ENCODE data around the gene PFDN2. TPM values are rescaled to one million over a fixed set of nuclear protein-coding genes. Genes with fewer than 3 reads are reported as not detected.
A peak's percentile ranks its signal among the peaks of the same experiment; 100 is the strongest.

The PFDN2 gene
- total RNA-seq (10 to 100 TPM; 38.3 to 59.1 (median 49.4) TPM), polyA plus RNA-seq (100 to 1,000 TPM; 162 to 234 TPM)
- long read RNA-seq, donor 1, transcript PFDN2-201 (4 exons, 677 nt), result major isoform, 21 of 25 reads
- long read RNA-seq, donor 1, partial matches to known transcripts, result 4 of 25 reads
- long read RNA-seq, donor 1, other reads (novel, unspliced or antisense), result 0 of 25 reads
- long read RNA-seq, donor 2, transcript PFDN2-201 (4 exons, 677 nt), result major isoform, 19 of 21 reads
- long read RNA-seq, donor 2, partial matches to known transcripts, result 1 of 21 reads
- long read RNA-seq, donor 2, other reads (novel, unspliced or antisense), result 1 of 21 reads
- long read RNA-seq, donor 3, transcript PFDN2-201 (4 exons, 677 nt), result major isoform, 14 of 16 reads
- long read RNA-seq, donor 3, partial matches to known transcripts, result 1 of 16 reads
- long read RNA-seq, donor 3, other reads (novel, unspliced or antisense), result 1 of 16 reads

- WGBS, 4 donors, result 0 to 2% (median 0%) methylated on average over 47 to 58 of the region's 58 CpGs
- peak within 1 kb of the TSS; percentile 77 to 97 (median 92) for H3K27ac ChIP-seq
- H3K4me3 ChIP-seq, result peak within 1 kb of the TSS; percentile 73 to 100 (median 94)
- ATAC-seq (peak; percentile 86 to 94 (median 90)), DNase-seq (peak; percentile 90 to 92 (median 90))
- no peaks in the 10 kb centered on the region for H3K9me3 ChIP-seq
- peaks cover 0 to 54% (median 33%) of the 10 kb centered on the region in 9 donors for H3K36me3 ChIP-seq
- peaks cover 5 to 84% (median 45%) of the 10 kb centered on the region in 12 donors for H3K4me1 ChIP-seq
- peak in 3 of 12 donors; percentile 12 to 19 (median 13) for TF ChIP-seq CTCF (IDR thresholded peaks at IDR 0.05)
- TF ChIP-seq POLR2A (IDR thresholded peaks at IDR 0.05), result peak; percentile 16 to 78
- intact Hi-C loops (cut with DNase I), result loop anchor here in 5 of 10 donors (1.0 to 2.0 kb wide), 3 partner anchors 14 to 73 kb away; partner anchors contain the start of genes DEDD (in 4 of the 5) and USF1 (in 1 of the 5)
- H3K27me3 ChIP-seq, result no peaks in the 10 kb centered on the region
These were observed at the start of gene PFDN2, which contains the start of gene NIT1 for GRCh38 chr1:161117759-161118581. Gene PFDN2 (minus strand): TSS chr1:161118037. CDS start chr1:161118026, 11 bp downstream. Gene NIT1 (plus strand): TSS chr1:161118105. CDS start chr1:161118177, 72 bp downstream.

- Histone ChIP-seq H3K4me3 (peak overlapping the region; percentile 59 to 92 (median 77)), H3K9me3 (no peaks in the 10 kb centered on the region), H3K4me1 (peaks cover 0 to 29% (median 20%) of the 10 kb centered on the region in 12 donors), H3K27ac (peak overlapping the region; percentile 75 to 92 (median 83)), H3K27me3 (no peaks in the 10 kb centered on the region), H3K36me3 (peaks cover 0 to 70% (median 57%) of the 10 kb centered on the region in 9 donors)
- DNase-seq, result no peak
- intact Hi-C loops (cut with DNase I), result no loop called here
- WGBS, 4 donors, result 7 to 8% (median 8%) methylated on average over 32 to 33 of the region's 33 CpGs
- TF ChIP-seq POLR2A (IDR thresholded peaks at IDR 0.05) (no peak), CTCF (IDR thresholded peaks at IDR 0.05) (no peak)
- ATAC-seq, result peak in 1 of 4 donors; percentile 0
These were observed 49.1 kb upstream of the PFDN2 start for GRCh38 chr1:161166669-161167548.

GRCh38 chr1:161165742-161166668 lies 48.2 kb upstream of the PFDN2 start, which contains the start of gene PPOX:
Gene PPOX (plus strand): TSS chr1:161166426. CDS start chr1:161166848, 422 bp downstream.
- TF ChIP-seq CTCF (IDR thresholded peaks at IDR 0.05) (peak in 10 of 12 donors; percentile 16 to 57 (median 40)), POLR2A (IDR thresholded peaks at IDR 0.05) (peak; percentile 42 to 67)
- H3K27ac ChIP-seq, result peak within 1 kb of the TSS; percentile 75 to 92 (median 84)
- H3K4me1 ChIP-seq, result peaks cover 0 to 35% (median 26%) of the 10 kb centered on the region in 12 donors
- intact Hi-C loops (cut with DNase I), result no loop called here
- peak within 1 kb of the TSS; percentile 59 to 92 (median 77) for H3K4me3 ChIP-seq
- peaks cover 0 to 64% (median 53%) of the 10 kb centered on the region in 9 donors for H3K36me3 ChIP-seq
- no peaks in the 10 kb centered on the region for H3K9me3 ChIP-seq
- 0 to 1% (median 0%) methylated on average over 39 to 54 of the region's 54 CpGs for WGBS, 4 donors
- peak; percentile 96 to 98 (median 97) for DNase-seq
- H3K27me3 ChIP-seq, result no peaks in the 10 kb centered on the region
- peak; percentile 96 to 97 (median 96) for ATAC-seq

Data from heart left ventricle (tissue), 16 donors.